Measurements from ENCODE around the gene DPP10.

The DPP10 gene

DNA sequence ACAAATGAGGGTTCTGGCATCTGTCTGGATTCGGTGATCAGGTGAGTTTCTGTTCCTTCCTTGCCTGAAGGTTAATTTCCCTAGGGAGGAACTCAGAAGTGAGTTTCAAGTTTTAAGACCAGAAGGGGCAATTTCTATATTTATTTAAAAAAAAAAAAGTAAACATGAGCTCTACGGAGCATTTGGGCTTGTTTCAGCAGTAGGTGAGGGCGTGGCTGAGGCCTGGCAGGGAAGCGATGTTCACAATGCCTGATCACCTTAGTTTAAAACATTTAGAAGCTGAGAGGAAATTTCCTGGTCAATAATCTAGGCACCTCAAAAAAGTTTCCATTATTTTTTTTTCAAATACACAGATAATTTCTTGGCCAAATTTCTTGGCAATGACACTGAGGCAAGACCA lies 629.1 kb downstream of the DPP10 start:
- H3K36me3 ChIP-seq (ENCODE audit: control insufficient read depth in 2 of 2, insufficient read depth in 1 of 2, low read length in 2 of 2): no peaks in the 10 kb centered on the region
- no peak overlapping the region for H3K4me3 ChIP-seq (ENCODE audit: low read depth, low read length)
- H3K4me1 ChIP-seq (ENCODE audit: control insufficient read depth, insufficient read depth, low read length): no peaks in the 10 kb centered on the region
- ChIA-PET CTCF (interaction anchor here (0.5 kb wide), 1 partner anchor 10 kb away, joined by 3 read pairs; no protein-coding TSS in a partner anchor), POLR2A (no interaction called here)
- no peak overlapping the region for H3K27ac ChIP-seq (ENCODE audit: extremely low read depth, low read depth, low read length)
- TF ChIP-seq ZNF416 (tag by site-specific recombination; IDR thresholded peaks at IDR 0.05): no peak
- TF ChIP-seq ZSCAN23 (tag by site-specific recombination; IDR thresholded peaks at IDR 0.05): no peak
- no peak for TF ChIP-seq ZNF274 (IDR thresholded peaks at IDR 0.05; ENCODE audit: low read length)
- no peak for TF ChIP-seq ZNF274 (tag by site-specific recombination; IDR thresholded peaks at IDR 0.05; ENCODE audit: borderline replicate concordance)
- TF ChIP-seq, protein P1, sequence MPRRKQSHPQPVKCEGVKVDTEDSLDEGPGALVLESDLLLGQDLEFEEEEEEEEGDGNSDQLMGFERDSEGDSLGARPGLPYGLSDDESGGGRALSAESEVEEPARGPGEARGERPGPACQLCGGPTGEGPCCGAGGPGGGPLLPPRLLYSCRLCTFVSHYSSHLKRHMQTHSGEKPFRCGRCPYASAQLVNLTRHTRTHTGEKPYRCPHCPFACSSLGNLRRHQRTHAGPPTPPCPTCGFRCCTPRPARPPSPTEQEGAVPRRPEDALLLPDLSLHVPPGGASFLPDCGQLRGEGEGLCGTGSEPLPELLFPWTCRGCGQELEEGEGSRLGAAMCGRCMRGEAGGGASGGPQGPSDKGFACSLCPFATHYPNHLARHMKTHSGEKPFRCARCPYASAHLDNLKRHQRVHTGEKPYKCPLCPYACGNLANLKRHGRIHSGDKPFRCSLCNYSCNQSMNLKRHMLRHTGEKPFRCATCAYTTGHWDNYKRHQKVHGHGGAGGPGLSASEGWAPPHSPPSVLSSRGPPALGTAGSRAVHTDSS (tag by site-specific recombination; IDR thresholded peaks at IDR 0.05): no peak
- no peak for TF ChIP-seq ZNF140 (tag by site-specific recombination; IDR thresholded peaks at IDR 0.05)
- TF ChIP-seq ZNF548 (tag by site-specific recombination; IDR thresholded peaks at IDR 0.05): no peak
- TF ChIP-seq ZNF324 (tag by site-specific recombination; IDR thresholded peaks at IDR 0.05): no peak
- TF ChIP-seq, protein P2, sequence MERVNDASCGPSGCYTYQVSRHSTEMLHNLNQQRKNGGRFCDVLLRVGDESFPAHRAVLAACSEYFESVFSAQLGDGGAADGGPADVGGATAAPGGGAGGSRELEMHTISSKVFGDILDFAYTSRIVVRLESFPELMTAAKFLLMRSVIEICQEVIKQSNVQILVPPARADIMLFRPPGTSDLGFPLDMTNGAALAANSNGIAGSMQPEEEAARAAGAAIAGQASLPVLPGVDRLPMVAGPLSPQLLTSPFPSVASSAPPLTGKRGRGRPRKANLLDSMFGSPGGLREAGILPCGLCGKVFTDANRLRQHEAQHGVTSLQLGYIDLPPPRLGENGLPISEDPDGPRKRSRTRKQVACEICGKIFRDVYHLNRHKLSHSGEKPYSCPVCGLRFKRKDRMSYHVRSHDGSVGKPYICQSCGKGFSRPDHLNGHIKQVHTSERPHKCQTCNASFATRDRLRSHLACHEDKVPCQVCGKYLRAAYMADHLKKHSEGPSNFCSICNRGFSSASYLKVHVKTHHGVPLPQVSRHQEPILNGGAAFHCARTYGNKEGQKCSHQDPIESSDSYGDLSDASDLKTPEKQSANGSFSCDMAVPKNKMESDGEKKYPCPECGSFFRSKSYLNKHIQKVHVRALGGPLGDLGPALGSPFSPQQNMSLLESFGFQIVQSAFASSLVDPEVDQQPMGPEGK (tag by site-specific recombination; IDR thresholded peaks at IDR 0.05): no peak
- TF ChIP-seq ZBTB7A (tag by site-specific recombination; IDR thresholded peaks at IDR 0.05; ENCODE audit: low read depth): no peak
- TF ChIP-seq SP3 (tag by site-specific recombination; IDR thresholded peaks at IDR 0.05): no peak
- no peaks in the 10 kb centered on the region for H3K9me3 ChIP-seq (ENCODE audit: control insufficient read depth, insufficient read depth, low read depth, low read length)

DNA sequence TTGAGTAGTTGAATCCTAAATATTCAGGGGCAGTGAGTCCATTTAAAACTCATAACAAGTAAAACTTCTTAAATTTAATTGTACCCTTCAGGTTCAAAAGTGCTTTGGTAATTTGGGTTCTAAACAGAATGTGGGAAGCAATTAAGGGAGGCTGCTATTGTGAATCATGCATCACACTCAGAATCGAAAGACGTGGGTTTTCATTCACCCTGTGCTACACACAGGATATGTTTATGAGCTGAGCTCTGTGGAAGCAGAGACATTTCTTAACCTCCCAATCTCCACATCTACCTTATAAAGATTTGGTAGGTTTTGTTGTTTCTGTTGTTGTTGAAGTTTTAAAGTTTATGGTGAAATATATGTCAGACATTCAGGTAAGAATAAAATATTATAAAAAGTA lies 633.4 kb downstream of the DPP10 start:
- CTCF ChIA-PET: no interaction called here

More for the DNA sequence above, 633.4 kb downstream of the DPP10 start:
- H3K4me3 ChIP-seq (ENCODE audit: low read depth, low read length): no peak overlapping the region
- no peaks in the 10 kb centered on the region for H3K9me3 ChIP-seq (ENCODE audit: control insufficient read depth, insufficient read depth, low read depth, low read length)
- H3K4me1 ChIP-seq (ENCODE audit: control insufficient read depth, insufficient read depth, low read length): no peaks in the 10 kb centered on the region
- no peak overlapping the region for H3K27ac ChIP-seq (ENCODE audit: extremely low read depth, low read depth, low read length)
- H3K36me3 ChIP-seq (ENCODE audit: control insufficient read depth in 2 of 2, insufficient read depth in 1 of 2, low read length in 2 of 2): no peaks in the 10 kb centered on the region
- POLR2A ChIA-PET: no interaction called here
- no peak for TF ChIP-seq HOXC10 (CRISPR knock-in tag; IDR thresholded peaks at IDR 0.05)
- TF ChIP-seq ZNF404 (tag by site-specific recombination; IDR thresholded peaks at IDR 0.05): no peak
- TF ChIP-seq IKZF3 (tag by site-specific recombination; IDR thresholded peaks at IDR 0.05): no peak
- no peak for TF ChIP-seq ZNF23 (tag by site-specific recombination; IDR thresholded peaks at IDR 0.05; ENCODE audit: borderline replicate concordance)
- no peak for TF ChIP-seq ZFP41 (tag by site-specific recombination; IDR thresholded peaks at IDR 0.05; ENCODE audit: borderline replicate concordance)
- no peak for TF ChIP-seq ZNF473 (tag by site-specific recombination; IDR thresholded peaks at IDR 0.05)
- no peak for TF ChIP-seq ZNF16 (tag by site-specific recombination; IDR thresholded peaks at IDR 0.05; ENCODE audit: low read depth)
- TF ChIP-seq ZNF175 (tag by site-specific recombination; IDR thresholded peaks at IDR 0.05): no peak
- TF ChIP-seq ZBTB11 (tag by site-specific recombination; conservative IDR thresholded peaks at IDR 0.05; ENCODE audit: low read depth): no peak
